Coronary artery (tissue), 2 donors: ENCODE measurements around the gene KHK.

Experiments
- DNase-seq: peaks from one replicate; pipeline ENCODE4 v3.0.0-alpha.2; 2017; ENCODE audit warnings: low spot score
- H3K27ac ChIP-seq, 2 donors: fragments of 200-600 bp; sonication (generic); one replicate each; pipeline ENCODE4 v1.5.1; 2016 to 2019
- H3K4me3 ChIP-seq: fragments of 200-600 bp; sonication (generic); 2 replicates; pipeline ENCODE4 v1.5.1; 2016; ENCODE audit warnings: mild to moderate bottlenecking, moderate library complexity
- CTCF ChIP-seq: fragments of 200-600 bp; sonication (generic); IDR thresholded peaks from one replicate; pipeline ENCODE4 v1.5.1; 2019; ENCODE audit warnings: antibody characterized with exemption

The KHK gene

GRCh38 chr2:27133195-27133875 is 46.8 kb downstream of the KHK start:
- DNase-seq, result no peak
- peak overlapping the region in 1 of 2 donors; percentile 96 for H3K27ac ChIP-seq
- peak overlapping the region; percentile 94 for H3K4me3 ChIP-seq
- TF ChIP-seq CTCF, result no peak

DNA sequence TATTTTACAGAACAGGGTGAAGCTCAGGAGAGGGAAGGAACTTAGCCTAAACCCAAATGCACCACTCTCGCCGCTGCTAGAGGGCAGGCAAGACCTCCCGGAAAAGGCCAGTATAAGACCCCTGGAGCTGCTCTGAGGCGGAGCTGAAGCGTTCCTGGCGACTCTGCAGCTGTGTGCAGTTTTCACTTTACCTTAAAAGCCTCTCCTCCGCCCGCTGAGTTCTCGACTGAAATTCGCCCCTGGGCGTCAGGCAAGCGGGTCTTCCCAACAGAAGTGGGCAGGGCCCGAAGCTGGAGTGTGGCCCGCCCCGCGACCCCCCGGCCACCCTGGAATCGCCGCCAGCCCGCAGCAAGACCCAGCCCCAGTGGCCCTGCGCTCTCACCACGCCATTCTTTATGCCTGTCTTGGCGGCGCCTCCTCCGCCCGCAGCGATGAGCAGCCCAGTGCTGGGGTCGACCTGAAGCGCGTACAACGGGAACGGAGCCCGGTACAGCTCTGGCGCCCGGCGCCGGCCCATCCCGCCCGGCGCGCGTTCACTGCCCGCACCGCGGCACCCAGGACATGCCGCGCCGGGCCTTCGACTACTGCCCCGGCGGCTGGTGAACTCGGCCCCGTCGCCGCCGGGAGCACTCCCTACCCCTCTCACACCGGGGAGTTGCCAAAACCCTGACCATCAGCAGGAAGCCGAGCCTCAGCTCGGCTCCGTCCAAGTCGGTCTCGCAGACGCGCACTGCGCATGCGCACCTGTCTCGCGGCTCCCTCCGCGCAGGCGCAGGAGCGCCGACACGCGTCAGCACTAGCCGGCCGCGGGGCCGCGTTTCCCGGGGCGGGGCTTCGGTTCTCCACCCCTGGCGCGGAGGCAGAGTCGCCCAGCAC is 47.6 kb downstream of the KHK start, which contains the start of gene PREB:
TSS of gene PREB (minus strand) at position 732 of the 876 bp plus-strand sequence. CDS start at position 517, 215 bp downstream.
- peak; percentile 96 for DNase-seq
- H3K4me3 ChIP-seq, result peak within 1 kb of the TSS; percentile 94
- peak within 1 kb of the TSS; percentile 66 to 96 for H3K27ac ChIP-seq
- no peak for TF ChIP-seq CTCF

- TF ChIP-seq CTCF, result no peak
- H3K27ac ChIP-seq, result peak overlapping the region in 1 of 2 donors; percentile 96
- H3K4me3 ChIP-seq, result peak overlapping the region; percentile 94
- no peak for DNase-seq
These were observed 48.4 kb downstream of the KHK start for GRCh38 chr2:27134781-27135477.

GRCh38 chr2:27135478-27135955 is 48.9 kb downstream of the KHK start:
- no peak for DNase-seq
- Histone ChIP-seq H3K27ac (no peak overlapping the region), H3K4me3 (no peak overlapping the region)
- no peak for TF ChIP-seq CTCF

- no peak overlapping the region for H3K27ac ChIP-seq
- DNase-seq, result no peak
- no peak overlapping the region for H3K4me3 ChIP-seq
- no peak for TF ChIP-seq CTCF
These were observed 50.2 kb downstream of the KHK start for GRCh38 chr2:27136751-27137150.

GRCh38 chr2:27137322-27137935 is 50.9 kb downstream of the KHK start:
- H3K27ac ChIP-seq, result no peak overlapping the region
- no peak overlapping the region for H3K4me3 ChIP-seq
- no peak for DNase-seq
- no peak for TF ChIP-seq CTCF
